Measurements from ENCODE around the gene ASB11.

GRCh38 chrX:15359701-15360100 is 44.3 kb upstream of the ASB11 start:
- TF ChIP-seq CTCF (IDR thresholded peaks at IDR 0.05) (no peak), POLR2A (IDR thresholded peaks at IDR 0.05) (no peak)
